IPS-20b (cell line): ENCODE results near the gene STUM.

Experiments used
- H3K27ac ChIP-seq: one replicate; pipeline ENCODE4 v1.5.1; 2013; ENCODE audit warnings: low read length
- H3K27me3 ChIP-seq: 2 replicates; pipeline ENCODE4 v1.6.1; 2013; ENCODE audit warnings: mild to moderate bottlenecking, low read length, inconsistent platforms; ENCODE audit not compliant: insufficient read depth
- H3K36me3 ChIP-seq: 2 replicates; pipeline ENCODE4 v1.6.1; 2013; ENCODE audit warnings: low read depth, mild to moderate bottlenecking, inconsistent platforms, low read length, moderate library complexity; ENCODE audit not compliant: insufficient read depth
- H3K4me1 ChIP-seq: 2 replicates; pipeline ENCODE4 v1.6.1; 2013; ENCODE audit warnings: mild to moderate bottlenecking, control low read depth, inconsistent platforms, low read length, moderate library complexity; ENCODE audit not compliant: insufficient read depth
- H3K4me3 ChIP-seq: 2 replicates; pipeline ENCODE4 v1.5.1; 2013; ENCODE audit warnings: mild to moderate bottlenecking, low read length, inconsistent platforms
- H3K9ac ChIP-seq: 2 replicates; pipeline ENCODE4 v1.6.1; 2013; ENCODE audit warnings: low read depth, mild to moderate bottlenecking, inconsistent platforms, low read length, moderate library complexity
- H3K9me3 ChIP-seq: 2 replicates; pipeline ENCODE4 v1.6.1; 2013; ENCODE audit warnings: mild to moderate bottlenecking, low read depth, low read length, inconsistent platforms; ENCODE audit not compliant: insufficient read depth

The STUM gene

DNA sequence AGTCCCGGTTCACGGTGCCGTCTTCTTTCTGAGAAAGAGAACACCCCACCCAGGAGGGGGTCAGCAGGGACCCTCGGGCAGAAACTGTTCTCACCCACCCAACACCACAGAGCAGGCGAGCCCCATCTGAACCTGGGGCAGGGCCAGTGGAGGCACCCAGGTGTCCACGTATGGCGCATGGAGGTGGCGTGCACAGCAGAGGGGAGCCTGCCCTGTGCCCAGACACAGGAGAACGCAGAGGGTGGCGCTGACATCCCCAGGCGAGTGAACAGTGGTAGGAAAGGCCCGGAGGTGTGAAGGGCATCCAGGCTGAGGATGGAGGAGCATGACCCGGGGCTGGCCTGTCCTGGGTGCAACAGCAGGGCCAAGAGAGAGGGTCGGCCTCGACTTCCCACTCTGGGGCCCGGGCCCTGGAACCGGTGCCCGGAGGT is 91.1 kb downstream of the STUM start:
- Histone ChIP-seq H3K36me3 (no peaks in the 10 kb centered on the region), H3K4me3 (no peak overlapping the region), H3K4me1 (peaks cover 8% of the 10 kb centered on the region; the same call in 1 of the 2 replicates), H3K27me3 (no peaks in the 10 kb centered on the region), H3K9ac (no peak overlapping the region), H3K9me3 (no peaks in the 10 kb centered on the region), H3K27ac (no peak overlapping the region)

DNA sequence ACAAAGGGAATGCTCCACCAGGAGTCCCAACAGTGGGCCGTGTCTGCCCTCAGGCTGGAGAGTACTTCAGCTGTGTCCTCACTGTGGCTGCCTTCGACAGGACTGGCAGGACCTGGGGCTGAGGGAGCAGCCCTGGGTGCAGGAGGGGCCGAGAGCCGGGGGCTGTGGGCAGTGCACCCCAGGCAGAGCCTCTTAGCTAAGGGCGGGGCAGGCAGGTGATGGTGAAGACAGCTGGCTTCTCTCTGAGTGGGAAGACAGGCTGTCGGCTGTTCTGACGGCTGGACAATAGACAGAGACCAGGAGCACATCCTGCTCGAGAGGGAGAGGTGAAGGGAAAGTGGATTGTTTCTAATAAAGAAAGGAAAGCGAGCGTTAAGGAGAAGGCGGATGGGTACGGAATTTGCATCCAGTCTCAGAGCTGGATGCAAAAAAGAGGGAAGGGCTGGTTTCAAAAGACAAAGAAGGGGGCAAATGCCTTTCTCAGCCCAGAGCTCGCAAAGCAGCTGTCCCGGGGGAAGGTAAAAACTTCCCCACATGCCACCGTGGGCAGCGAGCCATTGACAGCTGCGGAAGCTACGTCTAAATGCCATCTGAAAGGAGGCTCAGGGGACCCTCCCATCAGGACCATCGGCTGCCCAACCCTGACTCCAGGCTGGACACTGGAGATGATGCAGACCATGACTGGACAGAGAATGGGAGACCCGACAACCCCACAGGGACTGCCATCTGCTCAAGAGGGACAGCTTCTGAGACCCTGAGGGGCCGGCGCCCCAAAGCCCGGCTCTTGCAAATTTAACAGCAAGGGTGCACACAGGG is 92.0 kb downstream of the STUM start:
- no peaks in the 10 kb centered on the region for H3K36me3 ChIP-seq
- H3K9me3 ChIP-seq, result no peaks in the 10 kb centered on the region
- H3K9ac ChIP-seq, result no peak overlapping the region
- H3K27me3 ChIP-seq, result no peaks in the 10 kb centered on the region
- H3K4me3 ChIP-seq, result no peak overlapping the region
- H3K4me1 ChIP-seq, result peaks cover 8% of the 10 kb centered on the region; the same call in 1 of the 2 replicates
- H3K27ac ChIP-seq, result no peak overlapping the region

DNA sequence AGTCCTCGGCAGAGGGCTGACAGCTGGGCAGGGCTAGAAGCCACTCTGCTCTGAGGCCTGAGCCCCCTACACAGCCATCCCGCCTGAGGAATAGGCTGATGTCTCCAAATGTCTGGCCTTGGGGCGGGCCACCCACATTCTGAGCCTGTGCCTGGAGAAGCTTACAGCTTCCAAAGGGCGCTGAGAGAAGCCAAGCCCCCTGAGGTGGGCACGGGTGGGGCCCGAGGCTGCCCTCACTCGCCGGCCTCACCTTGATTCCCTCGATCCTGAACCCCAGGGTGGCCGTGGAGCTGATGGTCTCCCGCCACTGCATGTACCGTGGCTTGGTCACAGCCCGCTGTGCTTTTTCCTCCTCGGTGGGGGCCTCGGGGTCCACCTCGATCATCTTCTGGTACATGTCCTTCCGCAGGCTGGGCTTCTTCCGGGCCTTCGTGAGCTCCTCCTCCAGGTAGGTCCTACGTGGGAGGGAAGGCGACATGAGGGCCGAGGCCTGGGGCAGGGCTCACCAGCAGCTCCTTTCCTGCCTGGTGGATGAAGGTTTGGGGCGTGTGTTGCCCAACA is 93.2 kb downstream of the STUM start:
- no peaks in the 10 kb centered on the region for H3K4me1 ChIP-seq
- H3K27me3 ChIP-seq, result no peaks in the 10 kb centered on the region
- no peak overlapping the region for H3K27ac ChIP-seq
- H3K9me3 ChIP-seq, result no peaks in the 10 kb centered on the region
- no peak overlapping the region for H3K4me3 ChIP-seq
- no peak overlapping the region for H3K9ac ChIP-seq
- no peaks in the 10 kb centered on the region for H3K36me3 ChIP-seq

DNA sequence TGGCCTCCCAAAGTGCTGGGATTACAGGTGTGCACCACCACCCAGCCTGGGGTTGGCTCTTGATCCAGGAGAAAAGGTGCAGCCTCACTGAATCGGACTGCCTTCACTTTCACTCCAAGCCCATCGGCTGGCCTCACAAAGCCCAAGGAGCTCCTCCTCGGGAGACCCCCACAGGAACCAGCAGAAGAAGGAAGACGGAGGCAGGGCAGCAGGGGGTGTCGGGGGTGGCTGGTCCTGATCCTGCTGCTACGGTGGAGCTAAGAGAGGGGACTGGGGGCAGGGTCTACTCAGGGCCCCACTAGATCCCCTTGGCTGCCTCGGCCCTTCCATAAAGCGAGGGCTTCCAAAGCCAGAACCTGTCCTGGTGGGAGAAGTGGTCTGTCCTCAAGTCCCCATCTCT is 93.9 kb downstream of the STUM start:
- Histone ChIP-seq H3K4me1 (no peaks in the 10 kb centered on the region), H3K36me3 (no peaks in the 10 kb centered on the region), H3K4me3 (no peak overlapping the region), H3K9ac (no peak overlapping the region), H3K27ac (no peak overlapping the region), H3K9me3 (no peaks in the 10 kb centered on the region), H3K27me3 (no peaks in the 10 kb centered on the region)

DNA sequence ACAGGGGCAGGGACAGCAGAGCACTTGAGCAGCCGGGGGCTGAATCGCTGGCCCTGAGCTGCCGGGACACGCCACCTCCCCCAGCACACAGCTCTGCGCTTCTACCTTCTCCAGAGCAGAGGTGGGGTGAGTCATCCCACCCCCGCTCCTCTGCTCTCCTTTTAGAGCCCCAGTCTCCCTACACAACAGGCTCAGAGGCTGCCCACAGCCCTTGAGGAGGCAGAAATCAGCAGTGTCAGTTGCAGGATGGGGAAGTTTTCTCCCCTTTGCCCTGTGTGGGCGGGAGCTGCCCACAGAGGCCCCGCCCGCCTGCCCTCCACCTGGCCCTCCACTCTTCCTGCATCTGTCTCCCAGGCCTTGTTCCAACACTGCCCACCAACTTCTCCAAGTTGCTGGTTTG is 94.6 kb downstream of the STUM start:
- no peaks in the 10 kb centered on the region for H3K36me3 ChIP-seq
- H3K4me3 ChIP-seq, result no peak overlapping the region
- H3K27me3 ChIP-seq, result no peaks in the 10 kb centered on the region
- no peaks in the 10 kb centered on the region for H3K9me3 ChIP-seq
- no peak overlapping the region for H3K27ac ChIP-seq
- no peak overlapping the region for H3K9ac ChIP-seq
- no peaks in the 10 kb centered on the region for H3K4me1 ChIP-seq

DNA sequence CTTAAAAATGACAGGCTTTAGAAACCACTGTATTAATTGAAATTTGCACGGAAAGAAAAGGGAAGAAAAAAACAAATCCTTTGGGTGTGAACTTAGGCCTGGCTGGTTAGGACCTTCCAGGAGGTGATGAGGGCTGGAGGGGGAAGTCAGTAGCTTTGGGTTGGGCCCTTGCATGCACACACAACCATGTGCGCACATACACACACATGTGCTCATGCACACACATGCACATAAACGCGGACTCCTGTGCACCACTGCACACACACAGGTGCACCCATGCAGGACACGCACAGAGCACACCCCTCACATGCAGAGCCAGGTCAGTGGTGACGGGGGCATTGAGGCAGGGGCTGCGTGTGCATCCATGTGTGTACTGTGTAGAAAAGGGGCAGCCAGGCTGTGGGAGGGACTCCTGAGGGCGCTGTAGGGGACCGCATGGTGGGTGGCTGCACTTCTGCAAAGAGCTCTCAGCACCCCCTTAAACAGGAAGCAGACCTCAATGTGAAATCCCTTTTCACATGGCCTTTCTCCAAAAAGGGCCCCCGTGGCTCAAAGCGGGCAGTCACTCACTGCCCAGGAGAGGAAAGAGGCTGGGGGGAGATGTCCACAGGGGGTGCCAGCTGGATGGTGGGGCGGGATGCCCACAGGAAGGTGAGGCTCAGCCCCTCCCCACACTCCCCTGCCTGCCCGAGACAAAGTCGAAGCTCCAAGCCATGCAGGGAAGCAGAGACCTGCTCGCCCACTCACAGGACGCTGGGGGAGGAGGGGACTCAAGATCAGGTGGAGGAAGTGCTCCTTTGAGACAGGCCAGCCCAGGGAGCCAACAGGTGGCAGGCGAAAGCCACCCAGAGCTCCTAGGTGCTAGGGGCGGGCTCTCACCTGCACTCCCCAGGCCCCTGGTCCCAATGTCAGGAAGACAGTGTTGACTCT is 95.3 kb downstream of the STUM start:
- H3K9ac ChIP-seq, result no peak overlapping the region
- H3K4me3 ChIP-seq, result no peak overlapping the region
- no peaks in the 10 kb centered on the region for H3K36me3 ChIP-seq
- H3K9me3 ChIP-seq, result no peaks in the 10 kb centered on the region
- no peaks in the 10 kb centered on the region for H3K4me1 ChIP-seq
- H3K27me3 ChIP-seq, result no peaks in the 10 kb centered on the region
- no peak overlapping the region for H3K27ac ChIP-seq

DNA sequence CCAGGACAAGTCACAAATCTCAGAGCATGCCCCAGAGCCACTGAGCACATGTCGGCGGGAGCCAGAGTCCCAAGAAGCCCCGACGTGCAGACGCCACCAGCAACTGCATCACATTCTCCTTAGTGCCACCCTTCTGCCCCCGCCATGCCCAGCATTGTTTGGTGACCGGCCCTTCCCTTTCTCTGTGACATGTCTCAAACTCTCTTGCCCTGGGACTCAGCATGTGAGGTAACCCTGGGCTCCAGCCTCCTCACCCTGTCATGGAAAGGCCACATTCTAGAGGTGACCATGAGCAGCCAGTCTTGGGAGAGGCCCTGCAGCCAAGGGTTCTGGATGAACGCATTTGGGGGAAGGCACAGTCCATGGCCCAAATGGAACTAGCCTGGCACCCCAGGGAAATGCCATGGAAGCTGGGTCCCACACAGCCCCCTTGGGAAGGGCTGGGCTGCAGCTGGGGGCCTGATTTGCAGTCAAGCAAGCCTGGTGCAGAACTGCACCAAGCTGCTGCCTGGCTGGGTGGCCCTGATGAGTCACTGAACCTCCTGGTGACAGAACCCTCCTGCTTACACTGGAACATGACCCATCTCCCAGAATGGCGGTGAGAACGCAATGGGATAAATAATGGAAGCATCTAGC is 96.1 kb downstream of the STUM start:
- Histone ChIP-seq H3K4me1 (no peaks in the 10 kb centered on the region), H3K9ac (no peak overlapping the region), H3K4me3 (no peak overlapping the region), H3K9me3 (no peaks in the 10 kb centered on the region), H3K27ac (no peak overlapping the region), H3K27me3 (no peaks in the 10 kb centered on the region), H3K36me3 (no peaks in the 10 kb centered on the region)

DNA sequence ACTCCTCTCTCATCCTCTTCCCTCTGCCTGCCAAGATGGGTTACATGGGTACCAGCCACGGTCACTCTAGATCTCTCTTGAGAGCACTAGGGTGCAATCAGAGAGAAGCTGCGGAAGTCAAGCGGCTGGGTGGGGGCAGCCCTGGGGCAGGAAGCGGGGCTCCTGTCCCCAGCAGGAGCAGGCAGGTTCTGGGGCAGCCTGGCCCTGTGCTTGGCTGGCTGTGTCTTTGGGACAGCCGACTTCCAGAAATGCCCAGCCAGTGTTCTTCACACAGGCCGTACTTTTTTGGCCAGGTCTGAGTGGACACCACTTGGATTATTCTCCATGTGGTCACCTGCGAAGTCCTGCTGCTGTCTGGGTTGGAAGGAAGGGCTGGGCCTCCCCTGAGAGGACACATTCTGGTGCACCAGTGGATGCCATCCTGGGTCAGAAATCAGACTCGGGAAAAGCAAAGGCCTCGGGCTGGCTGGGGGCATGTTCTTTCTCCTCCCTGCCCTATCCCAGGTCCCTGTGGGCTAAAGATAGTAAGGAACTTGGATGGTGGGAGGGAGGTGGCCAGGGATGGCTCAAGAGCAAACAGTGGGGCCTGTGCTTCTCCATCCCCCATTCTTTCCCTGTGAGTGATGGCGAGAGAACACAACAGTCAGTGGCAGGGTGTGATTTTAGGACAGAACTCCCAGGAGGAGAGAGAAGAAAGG is 96.9 kb downstream of the STUM start:
- Histone ChIP-seq H3K9me3 (no peaks in the 10 kb centered on the region), H3K27ac (no peak overlapping the region), H3K4me3 (no peak overlapping the region), H3K36me3 (no peaks in the 10 kb centered on the region), H3K4me1 (peaks cover 5% of the 10 kb centered on the region; the same call in 1 of the 2 replicates), H3K27me3 (no peaks in the 10 kb centered on the region), H3K9ac (no peak overlapping the region)

DNA sequence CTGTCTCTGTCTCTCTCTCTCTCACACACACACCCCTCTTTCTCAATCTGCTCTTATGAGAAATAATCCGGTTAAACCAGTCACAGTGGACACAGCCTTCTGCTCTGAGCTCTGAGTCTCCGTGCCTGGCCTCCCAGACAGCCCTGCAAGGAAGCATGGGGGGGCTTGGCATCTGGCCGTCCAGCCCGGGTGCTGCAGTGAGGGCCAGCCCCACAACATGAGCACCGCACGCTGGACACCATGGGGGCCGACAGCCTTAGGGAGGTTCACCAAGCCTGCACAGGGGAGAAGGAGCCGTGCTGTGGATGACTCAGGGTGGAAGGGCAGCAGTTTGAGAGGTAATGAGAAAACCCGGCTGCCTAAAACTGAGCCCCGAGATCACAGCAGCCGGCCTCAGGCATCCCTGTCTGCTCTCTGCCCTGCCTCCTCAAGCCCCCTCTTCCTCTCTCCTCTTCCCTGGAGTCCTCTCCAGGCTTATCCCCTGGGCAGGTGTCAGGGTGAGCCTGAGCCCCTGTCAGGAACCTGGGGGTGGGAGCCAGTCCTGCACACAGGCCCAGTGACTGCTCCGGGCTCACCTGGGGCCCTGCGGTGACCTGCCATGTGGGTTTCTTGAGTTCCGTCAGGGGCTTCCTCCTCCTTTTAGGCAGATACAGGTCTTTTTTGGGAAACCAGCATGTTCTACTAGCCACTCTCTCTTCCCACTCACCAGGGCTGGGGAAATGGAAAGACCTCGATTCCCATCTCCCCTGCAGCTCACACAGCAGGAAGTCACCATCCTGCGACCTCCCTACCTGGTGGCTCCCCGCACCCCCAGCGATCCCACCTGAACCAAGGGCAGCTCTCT is 97.7 kb downstream of the STUM start:
- H3K9me3 ChIP-seq, result no peaks in the 10 kb centered on the region
- peaks cover 6% of the 10 kb centered on the region; the same call in 1 of the 2 replicates for H3K4me1 ChIP-seq
- no peak overlapping the region for H3K9ac ChIP-seq

DNA sequence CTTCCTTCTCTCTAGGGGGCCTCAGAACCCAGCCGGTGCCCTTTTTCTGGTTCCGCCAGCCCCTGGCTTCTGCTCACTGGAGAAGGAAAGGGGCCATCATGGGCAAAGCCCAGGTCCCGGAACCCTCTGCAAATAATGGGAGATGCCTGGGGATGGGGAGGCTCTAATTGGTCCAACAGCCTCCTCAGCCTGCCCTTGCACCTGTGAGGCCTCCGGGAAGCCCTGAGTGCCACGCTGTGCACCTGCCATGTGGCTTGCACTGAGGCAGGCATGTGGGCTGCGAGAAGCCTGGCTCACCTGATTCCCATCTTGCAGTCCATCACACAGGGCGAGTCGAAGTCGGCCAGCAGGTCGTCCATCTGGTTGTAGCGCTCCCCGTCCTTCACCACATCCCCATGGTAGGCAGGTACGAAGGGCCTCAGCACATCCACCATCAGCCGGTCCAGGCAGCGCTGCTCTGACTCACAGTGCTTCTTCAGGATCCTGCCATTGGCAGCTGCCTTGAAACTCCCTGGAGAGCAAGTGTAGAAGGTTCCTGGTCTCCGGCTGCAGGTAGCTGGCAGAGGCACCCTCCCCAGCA is 98.4 kb downstream of the STUM start:
- H3K9ac ChIP-seq, result no peak overlapping the region
- peaks cover 6% of the 10 kb centered on the region; the same call in 1 of the 2 replicates for H3K4me1 ChIP-seq
- H3K27ac ChIP-seq, result no peak overlapping the region
- no peaks in the 10 kb centered on the region for H3K36me3 ChIP-seq
- no peak overlapping the region for H3K4me3 ChIP-seq
- no peaks in the 10 kb centered on the region for H3K27me3 ChIP-seq
- H3K9me3 ChIP-seq, result no peaks in the 10 kb centered on the region

More for the DNA sequence above, 97.7 kb downstream of the STUM start:
- no peaks in the 10 kb centered on the region for H3K27me3 ChIP-seq
- H3K36me3 ChIP-seq, result no peaks in the 10 kb centered on the region
- no peak overlapping the region for H3K4me3 ChIP-seq
- H3K27ac ChIP-seq, result no peak overlapping the region
